GM18499 (cell line): ENCODE results near the gene SMG7.

Source experiments
- ATAC-seq: cut with Tn5 transposase; IDR thresholded peaks from one replicate; pipeline ENCODE4 v1.9.1; 2021; ENCODE audit warnings: moderate number of reproducible peaks; ENCODE audit not compliant: insufficient read depth, unreplicated experiment

Gene SMG7

GRCh38 chr1:183559061-183559460 lies 86.8 kb downstream of the SMG7 start:
- no peak for ATAC-seq

- no peak for ATAC-seq
These were observed 90.4 kb downstream of the SMG7 start for GRCh38 chr1:183562701-183563100.

DNA sequence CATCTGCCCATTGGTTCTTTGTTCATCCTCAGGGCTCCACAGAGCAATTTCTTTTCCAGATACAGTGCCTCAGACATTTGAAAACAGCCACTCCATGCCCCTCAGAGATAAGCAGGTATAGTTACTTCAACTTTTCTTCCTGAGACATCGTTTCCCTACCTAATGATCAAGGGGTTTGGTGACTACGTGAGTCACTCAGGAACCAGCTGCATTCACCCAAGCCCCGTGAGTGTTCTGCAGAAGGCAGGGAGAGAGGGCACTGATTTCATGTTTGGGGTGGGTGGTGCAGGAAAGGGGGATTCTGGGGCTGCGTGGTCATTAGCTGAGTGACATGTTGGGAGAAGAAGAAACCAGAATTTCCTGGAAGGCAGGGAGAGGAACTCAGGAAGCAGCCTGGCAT lies 93.0 kb downstream of the SMG7 start:
- ATAC-seq, result no peak

GRCh38 chr1:183566026-183566425 lies 93.7 kb downstream of the SMG7 start:
- ATAC-seq, result no peak

- no peak for ATAC-seq
These were observed 95.3 kb downstream of the SMG7 start for GRCh38 chr1:183567584-183567983.

- no peak for ATAC-seq
These were observed 96.1 kb downstream of the SMG7 start for GRCh38 chr1:183568176-183569021.

DNA sequence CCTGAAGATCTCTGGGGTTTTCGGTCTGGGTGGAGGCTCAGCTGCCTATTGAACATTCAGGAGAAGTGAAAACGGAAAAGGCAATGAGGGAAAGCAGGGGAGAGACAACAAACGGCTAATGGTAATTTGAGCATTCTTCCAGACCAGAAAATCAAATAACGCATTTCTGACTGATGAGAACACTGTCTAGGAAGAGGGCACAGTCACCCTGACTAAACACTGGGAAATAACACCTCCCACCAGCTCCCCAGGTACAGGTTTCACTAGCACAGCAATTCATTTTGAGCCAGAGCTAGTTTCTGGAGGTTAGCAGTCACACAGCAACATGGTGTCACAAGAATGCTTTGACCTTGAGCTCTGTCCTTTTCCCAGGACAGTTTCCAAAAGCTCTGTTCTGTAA lies 96.8 kb downstream of the SMG7 start:
- no peak for ATAC-seq

DNA sequence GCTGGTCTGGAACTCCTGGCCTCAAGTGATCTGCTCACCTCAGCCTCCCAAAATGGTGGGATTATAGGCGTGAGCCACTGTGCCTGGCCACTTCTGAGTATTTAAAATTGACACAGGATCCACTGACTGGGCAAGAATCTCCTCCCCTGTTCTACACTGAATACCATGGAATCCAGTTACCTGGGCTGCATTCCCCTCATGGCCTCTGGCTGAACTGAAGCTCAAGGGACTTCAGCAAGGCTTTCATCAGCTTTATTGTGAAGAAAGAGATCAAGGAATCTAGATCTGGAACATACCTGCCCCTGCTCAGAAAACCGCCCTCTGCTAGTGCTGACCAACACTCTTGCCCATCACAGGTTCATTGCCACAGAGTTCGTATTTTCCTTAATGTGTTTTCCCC lies 97.5 kb downstream of the SMG7 start:
- ATAC-seq, result no peak

DNA sequence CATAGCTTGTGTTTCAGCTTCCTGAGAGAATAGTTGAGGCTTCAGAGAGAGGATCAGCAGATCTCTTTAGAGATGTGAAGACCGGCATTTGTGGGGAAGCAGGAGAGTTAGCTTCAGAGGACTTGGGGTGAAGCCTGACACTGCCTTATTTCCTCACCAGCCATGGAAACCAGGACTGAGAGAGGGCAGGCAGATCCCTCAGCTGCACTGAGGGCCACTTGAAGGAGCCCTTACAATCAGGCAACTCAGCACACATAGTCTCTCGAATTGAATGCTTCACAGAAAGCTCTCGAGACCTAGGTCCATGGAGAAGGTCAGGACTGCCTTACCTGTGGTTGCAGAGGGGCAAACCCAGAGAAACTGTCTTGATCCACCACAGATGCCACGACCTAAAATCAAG lies 98.2 kb downstream of the SMG7 start:
- ATAC-seq, result no peak

DNA sequence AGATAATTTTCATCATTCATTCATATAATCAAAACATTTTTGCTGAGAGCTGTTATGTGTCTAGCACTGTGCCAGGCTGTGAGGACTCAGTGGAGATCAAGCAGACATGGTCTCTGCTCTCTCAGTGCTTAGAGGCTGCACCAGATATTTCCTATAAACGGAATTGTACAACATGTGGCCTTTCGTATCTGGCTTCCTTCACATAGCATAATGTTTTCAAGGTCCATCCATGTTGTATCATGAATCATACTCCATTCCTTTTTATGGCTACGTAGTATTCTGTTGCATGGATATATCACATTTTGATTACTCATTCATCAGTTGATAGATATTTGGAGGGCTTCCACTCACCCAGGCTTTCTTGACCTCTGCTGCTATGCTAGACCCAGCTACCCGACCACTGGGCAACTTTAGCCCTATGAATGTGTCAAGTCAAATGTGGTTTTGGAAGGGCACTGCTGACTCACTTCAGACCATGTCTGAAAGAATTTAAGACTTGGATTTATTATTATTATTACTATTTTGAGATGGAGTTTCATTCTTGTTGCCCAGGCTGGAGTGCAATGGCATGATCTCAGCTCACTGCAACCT lies 99.5 kb downstream of the SMG7 start:
- no peak for ATAC-seq

DNA sequence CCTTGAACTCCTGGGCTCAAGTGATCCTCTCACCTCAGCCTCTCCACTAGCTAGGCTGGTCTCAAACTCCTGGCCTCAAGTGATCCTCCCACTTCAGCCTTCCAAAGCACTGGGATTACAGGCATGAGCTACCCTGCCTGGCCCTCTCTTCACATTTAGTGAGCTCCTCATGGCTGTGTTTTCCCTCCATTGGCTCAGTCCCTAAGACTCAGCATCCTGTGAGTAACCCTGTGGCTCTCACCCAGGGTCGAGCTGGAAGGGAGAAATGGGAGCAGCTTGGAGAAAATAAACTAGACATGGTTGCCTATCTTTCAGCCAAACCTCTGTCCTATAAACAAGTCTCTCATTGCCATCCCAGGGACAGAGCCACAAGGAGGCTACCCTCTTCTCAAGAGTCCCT lies 100.4 kb downstream of the SMG7 start:
- ATAC-seq, result no peak

DNA sequence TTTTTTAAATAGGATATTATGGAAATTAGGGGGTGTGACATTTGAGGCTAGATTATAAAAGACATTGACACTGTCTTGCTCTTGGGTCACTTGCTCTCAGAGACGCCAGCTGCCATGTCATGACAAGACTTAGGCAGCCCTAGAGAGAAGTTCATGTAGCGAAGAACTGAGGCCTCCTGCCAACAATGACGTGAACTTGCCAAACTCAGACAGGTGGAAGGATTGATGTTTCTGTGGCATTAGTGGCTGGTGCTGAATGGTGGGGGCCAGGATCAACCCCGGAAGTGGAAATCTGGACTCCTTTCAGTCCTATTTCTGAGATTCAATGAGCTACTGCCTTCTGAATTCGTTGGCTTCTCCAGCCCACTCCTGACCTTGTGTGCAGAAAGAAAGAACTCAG lies 103.3 kb downstream of the SMG7 start:
- ATAC-seq, result no peak

GRCh38 chr1:183576537-183576936 lies 104.2 kb downstream of the SMG7 start:
- no peak for ATAC-seq

DNA sequence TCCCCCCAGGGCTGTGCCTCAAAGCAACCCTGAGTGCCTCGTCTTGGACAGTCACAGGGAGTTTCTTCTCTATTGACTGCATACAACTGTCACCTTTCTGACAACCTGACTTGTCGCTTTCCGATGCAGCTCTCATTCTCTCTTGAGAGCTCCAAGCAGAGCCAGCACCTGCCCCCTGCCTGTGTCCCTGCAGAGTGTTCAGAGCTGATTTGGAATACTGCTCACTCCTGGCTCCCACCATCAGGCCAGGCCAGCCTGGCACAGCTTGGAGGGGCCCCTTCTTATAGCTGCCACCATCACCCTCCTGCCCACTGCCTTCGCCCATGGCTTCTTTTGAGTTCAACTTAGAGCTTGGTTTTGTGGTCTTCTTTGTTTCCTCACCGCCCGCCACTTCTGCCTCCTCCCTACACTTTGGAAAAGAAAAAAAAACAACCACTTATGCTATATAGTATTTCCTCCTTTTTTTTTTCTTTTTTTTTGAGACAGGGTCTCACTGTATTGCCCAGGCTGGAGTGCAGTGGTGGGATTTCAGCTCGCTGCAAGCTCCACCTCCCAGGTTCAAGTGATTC lies 105.7 kb downstream of the SMG7 start:
- ATAC-seq, result no peak

- no peak for ATAC-seq
These were observed 106.6 kb downstream of the SMG7 start for GRCh38 chr1:183578856-183579255.

GRCh38 chr1:183580281-183580682 lies 108.0 kb downstream of the SMG7 start:
- ATAC-seq, result no peak

DNA sequence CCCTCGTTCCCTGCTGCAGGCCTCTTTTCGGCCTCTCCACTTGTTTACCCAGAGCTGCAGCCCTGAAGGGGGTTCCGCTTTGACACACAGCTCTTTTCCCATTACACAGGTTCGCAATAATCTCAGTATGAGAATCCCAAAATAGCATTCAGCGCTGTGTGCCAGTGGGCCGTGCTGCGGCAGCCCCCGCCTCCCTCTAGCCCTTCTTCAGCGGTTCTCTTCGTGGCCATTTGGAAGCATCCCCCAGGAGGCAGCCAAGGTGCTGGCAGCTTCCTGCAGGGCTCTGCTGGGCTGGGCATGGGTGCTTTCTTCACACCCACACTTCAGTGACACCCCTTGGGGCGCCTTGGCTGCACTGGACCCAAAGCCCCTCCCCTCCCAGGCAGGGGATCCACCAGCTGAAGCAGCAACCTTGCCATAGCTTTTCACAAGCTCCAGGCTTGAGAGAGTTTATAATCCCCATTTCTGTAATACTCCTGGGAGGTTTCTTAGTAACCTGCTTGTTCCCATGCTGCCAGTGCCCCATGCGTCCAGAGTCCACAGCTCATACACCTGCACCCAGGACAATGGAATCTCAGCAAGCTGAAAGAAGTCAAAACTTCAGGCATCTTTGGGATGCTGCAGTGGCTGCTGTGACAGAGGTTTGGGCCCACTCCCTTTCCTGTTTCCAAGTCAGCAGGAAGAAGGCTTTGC lies 109.9 kb downstream of the SMG7 start:
- ATAC-seq, result no peak

DNA sequence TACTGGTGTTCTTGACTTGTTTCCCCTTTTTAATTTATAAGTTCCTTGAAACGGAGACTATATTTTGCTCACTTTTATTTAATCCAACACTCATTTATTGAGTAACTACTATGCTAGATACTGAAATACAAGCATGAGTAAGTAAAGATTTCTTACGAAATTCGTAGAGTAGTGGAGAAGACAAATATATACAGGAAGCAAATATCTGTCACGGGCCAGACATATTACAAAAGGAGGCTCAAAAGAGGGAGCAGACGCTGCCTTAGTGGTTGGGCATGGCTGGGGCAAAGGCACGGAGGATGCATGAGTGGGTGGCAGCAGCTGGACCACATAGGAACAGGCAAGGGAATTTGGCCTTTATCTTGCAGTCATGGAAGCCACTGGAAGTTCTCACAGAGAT lies 111.2 kb downstream of the SMG7 start:
- no peak for ATAC-seq

DNA sequence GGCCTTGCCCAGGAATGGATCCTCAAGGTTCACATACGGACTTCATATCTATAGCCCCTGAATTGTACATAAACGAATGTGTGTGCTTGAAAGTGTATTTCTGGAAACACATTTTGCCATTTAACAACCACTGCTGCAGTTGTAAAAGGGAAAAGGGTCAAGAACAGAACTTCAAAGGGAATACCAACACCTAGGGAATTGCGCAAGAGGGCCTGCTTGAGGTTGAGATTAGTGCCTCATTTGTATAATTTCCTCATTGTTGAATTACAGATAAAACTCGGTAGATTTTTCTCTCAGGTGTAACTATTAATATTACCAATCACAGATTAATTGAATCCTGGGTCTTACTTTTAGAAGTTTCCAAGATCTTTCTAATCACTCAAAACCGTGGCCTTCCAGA lies 111.8 kb downstream of the SMG7 start:
- no peak for ATAC-seq

DNA sequence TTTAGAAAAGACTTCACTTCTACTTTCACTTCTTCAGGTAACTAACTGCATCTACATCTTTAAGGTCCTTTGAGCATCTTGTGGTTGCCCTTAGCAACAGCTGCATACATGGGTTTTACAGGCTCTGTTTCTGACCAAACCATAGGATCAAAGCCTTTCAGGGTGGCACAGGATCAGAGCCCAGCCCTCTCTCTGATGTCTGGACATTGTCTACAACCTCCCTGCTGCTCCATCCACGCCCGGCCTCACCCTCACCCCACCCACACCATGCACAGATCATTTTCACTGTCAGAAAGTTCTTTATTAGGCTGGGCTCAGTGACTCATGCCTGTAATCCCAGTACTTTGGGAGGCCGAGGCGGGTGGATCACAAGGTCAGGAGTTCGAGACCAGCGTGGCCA lies 112.7 kb downstream of the SMG7 start:
- no peak for ATAC-seq

DNA sequence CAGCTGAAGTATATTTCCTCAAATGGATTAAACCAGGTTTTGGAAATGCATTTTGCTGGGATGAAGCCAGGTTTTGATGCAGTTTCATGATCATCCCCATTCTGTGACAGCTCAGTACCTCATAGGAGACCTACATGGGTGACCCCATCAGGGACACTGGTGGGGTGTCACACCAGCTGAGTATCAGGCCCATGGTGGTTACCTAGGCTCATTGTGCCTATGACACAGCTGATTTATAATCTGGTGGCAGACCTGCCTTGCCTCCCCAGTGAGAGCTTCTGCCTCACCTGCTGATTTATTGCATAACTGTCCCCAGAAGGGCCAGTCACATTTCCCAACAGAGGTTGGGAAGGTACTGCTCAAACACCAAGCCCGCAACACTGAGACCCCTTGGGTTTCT lies 114.2 kb downstream of the SMG7 start:
- no peak for ATAC-seq
